ENCODE data around the gene LRRC39. TPM values are rescaled to one million over a fixed set of nuclear protein-coding genes. Genes with fewer than 3 reads are reported as not detected.

The LRRC39 gene
- total and polyA plus RNA-seq, 4 donors: 0.45 to 2.7 (median 0.96) TPM

DNA sequence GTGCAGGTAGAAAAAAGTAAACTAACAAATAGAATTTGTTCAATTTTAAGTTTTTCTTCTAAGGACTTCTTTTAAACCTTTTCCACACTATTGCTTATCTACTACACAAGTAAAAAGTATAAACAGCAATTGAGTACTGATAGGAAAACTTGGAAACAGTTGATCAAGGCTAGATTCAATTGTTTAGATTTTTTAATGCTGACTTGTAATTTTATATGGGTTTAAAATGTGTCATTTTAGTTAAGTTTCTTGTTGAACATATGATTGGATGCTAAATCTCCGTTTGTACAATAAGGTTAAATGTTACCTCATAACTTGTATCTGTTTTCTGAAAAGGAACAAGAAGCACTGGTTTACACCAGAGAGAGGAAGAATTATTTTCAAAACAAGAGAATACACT lies 50.8 kb downstream of the LRRC39 start:
- 80% methylated on average over 1 of the region's 1 CpG for WGBS, 2 donors
- Histone ChIP-seq H3K4me1 (ENCODE audit: control insufficient read depth in 5 of 5, insufficient read depth in 5 of 5, low read length in 5 of 5) (peaks cover 0 to 14% (median 2%) of the 10 kb centered on the region in 5 donors), H3K9me3 (ENCODE audit: control insufficient read depth in 4 of 4, insufficient read depth in 3 of 4, low read length in 3 of 4) (no peaks in the 10 kb centered on the region), H3K27ac (ENCODE audit: low read depth in 1 of 2, low read length in 1 of 2) (no peak overlapping the region), H3K4me3 (no peak overlapping the region), H3K27me3 (ENCODE audit: control insufficient read depth in 3 of 3, insufficient read depth in 3 of 3, low read length in 2 of 3) (no peaks in the 10 kb centered on the region), H3K36me3 (ENCODE audit: control insufficient read depth in 4 of 4, insufficient read depth in 4 of 4, low read length in 4 of 4) (no peaks in the 10 kb centered on the region), H3K9ac (ENCODE audit: insufficient read depth in 1 of 2, low read length in 2 of 2) (no peak overlapping the region)
- no peak for ATAC-seq (ENCODE audit: insufficient read depth, low FRiP score)
- DNase-seq: no peak
- no peak for TF ChIP-seq CTCF (IDR thresholded peaks at IDR 0.05; ENCODE audit: control extremely low read depth, extremely low read depth)

DNA sequence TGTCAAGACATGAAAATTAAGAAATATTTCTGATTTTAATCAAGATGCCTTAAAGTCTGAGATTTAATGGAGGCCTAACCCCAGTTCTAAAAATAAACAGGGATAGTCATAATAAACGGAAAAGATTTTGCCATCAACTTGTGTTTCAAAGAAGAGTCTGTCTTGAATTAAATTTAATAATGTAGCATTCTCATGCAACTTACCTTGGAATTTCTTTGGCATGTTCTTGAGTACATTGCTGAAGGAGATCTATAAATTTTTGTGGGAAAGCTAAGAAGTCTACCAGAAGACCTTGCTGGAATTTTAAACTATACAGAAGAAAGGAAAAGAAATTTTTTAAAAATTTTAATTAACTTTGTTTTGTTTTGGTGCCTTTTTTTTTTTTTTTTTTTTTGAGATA lies 55.9 kb downstream of the LRRC39 start:
- no peak overlapping the region for H3K4me3 ChIP-seq
- H3K9ac ChIP-seq (ENCODE audit: insufficient read depth in 1 of 2, low read length in 2 of 2): no peak overlapping the region
- H3K4me1 ChIP-seq (ENCODE audit: control insufficient read depth in 5 of 5, insufficient read depth in 5 of 5, low read length in 5 of 5): no peaks in the 10 kb centered on the region
- no peaks in the 10 kb centered on the region for H3K27me3 ChIP-seq (ENCODE audit: control insufficient read depth in 3 of 3, insufficient read depth in 3 of 3, low read length in 2 of 3)
- no peak for DNase-seq
- no peak for ATAC-seq (ENCODE audit: insufficient read depth, low FRiP score)
- peaks cover 0 to 8% (median 2%) of the 10 kb centered on the region in 4 donors for H3K36me3 ChIP-seq (ENCODE audit: control insufficient read depth in 4 of 4, insufficient read depth in 4 of 4, low read length in 4 of 4)
- H3K9me3 ChIP-seq (ENCODE audit: control insufficient read depth in 4 of 4, insufficient read depth in 3 of 4, low read length in 3 of 4): no peaks in the 10 kb centered on the region
- 88 to 95% methylated on average over 1 of the region's 1 CpG for WGBS, 2 donors
- no peak overlapping the region for H3K27ac ChIP-seq (ENCODE audit: low read depth in 1 of 2, low read length in 1 of 2)
- TF ChIP-seq CTCF (IDR thresholded peaks at IDR 0.05; ENCODE audit: control extremely low read depth, extremely low read depth): no peak

- 97% methylated on average over 4 of the region's 4 CpGs for WGBS, 2 donors
- Histone ChIP-seq H3K9me3 (ENCODE audit: control insufficient read depth in 4 of 4, insufficient read depth in 3 of 4, low read length in 3 of 4) (no peaks in the 10 kb centered on the region), H3K27ac (ENCODE audit: low read depth in 1 of 2, low read length in 1 of 2) (no peak overlapping the region), H3K4me3 (no peak overlapping the region), H3K36me3 (ENCODE audit: control insufficient read depth in 4 of 4, insufficient read depth in 4 of 4, low read length in 4 of 4) (peaks cover 0 to 8% (median 2%) of the 10 kb centered on the region in 4 donors), H3K9ac (ENCODE audit: insufficient read depth in 1 of 2, low read length in 2 of 2) (no peak overlapping the region), H3K27me3 (ENCODE audit: control insufficient read depth in 3 of 3, insufficient read depth in 3 of 3, low read length in 2 of 3) (no peaks in the 10 kb centered on the region), H3K4me1 (ENCODE audit: control insufficient read depth in 5 of 5, insufficient read depth in 5 of 5, low read length in 5 of 5) (no peaks in the 10 kb centered on the region)
- no peak for ATAC-seq (ENCODE audit: insufficient read depth, low FRiP score)
- no peak for TF ChIP-seq CTCF (IDR thresholded peaks at IDR 0.05; ENCODE audit: control extremely low read depth, extremely low read depth)
- no peak for DNase-seq
Measured at GRCh38 chr1:100115524-100115923, 62.5 kb downstream of the LRRC39 start.

DNA sequence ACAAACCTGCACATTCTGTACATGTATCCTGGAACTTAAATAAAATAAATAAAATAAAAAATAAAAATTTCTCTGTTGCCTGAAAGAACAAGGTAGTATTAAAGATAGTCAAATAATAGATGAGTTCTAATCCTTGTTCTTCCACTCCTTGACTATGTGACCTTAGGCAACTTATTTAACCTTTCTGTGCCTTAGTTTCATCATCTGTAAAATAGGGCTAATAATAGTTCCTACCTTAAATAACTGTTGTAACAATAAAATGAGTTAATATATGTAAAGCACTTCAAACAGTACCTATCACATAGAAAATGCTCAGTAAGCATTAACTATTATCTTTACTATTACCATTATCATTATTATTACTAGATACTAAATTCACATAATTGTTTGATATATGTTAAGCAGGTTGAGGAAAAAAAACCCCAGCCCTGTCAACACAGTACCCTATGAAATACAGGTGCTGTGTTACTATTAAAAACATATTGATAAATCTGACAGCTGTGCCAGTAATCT lies 68.4 kb downstream of the LRRC39 start:
- no peaks in the 10 kb centered on the region for H3K27me3 ChIP-seq (ENCODE audit: control insufficient read depth in 3 of 3, insufficient read depth in 3 of 3, low read length in 2 of 3)
- no peaks in the 10 kb centered on the region for H3K4me1 ChIP-seq (ENCODE audit: control insufficient read depth in 5 of 5, insufficient read depth in 5 of 5, low read length in 5 of 5)
- DNase-seq (no peak), ATAC-seq (ENCODE audit: insufficient read depth, low FRiP score) (no peak)
- no peak overlapping the region for H3K27ac ChIP-seq (ENCODE audit: low read depth in 1 of 2, low read length in 1 of 2)
- no peak overlapping the region for H3K9ac ChIP-seq (ENCODE audit: insufficient read depth in 1 of 2, low read length in 2 of 2)
- TF ChIP-seq CTCF (IDR thresholded peaks at IDR 0.05; ENCODE audit: control extremely low read depth, extremely low read depth): no peak
- peaks cover 0 to 9% (median 4%) of the 10 kb centered on the region in 4 donors for H3K36me3 ChIP-seq (ENCODE audit: control insufficient read depth in 4 of 4, insufficient read depth in 4 of 4, low read length in 4 of 4)
- H3K9me3 ChIP-seq (ENCODE audit: control insufficient read depth in 4 of 4, insufficient read depth in 3 of 4, low read length in 3 of 4): no peaks in the 10 kb centered on the region
- H3K4me3 ChIP-seq: no peak overlapping the region

Measured in lung (tissue), 12 donors.